ENCODE results near the gene RPTOR.

Gene RPTOR

DNA sequence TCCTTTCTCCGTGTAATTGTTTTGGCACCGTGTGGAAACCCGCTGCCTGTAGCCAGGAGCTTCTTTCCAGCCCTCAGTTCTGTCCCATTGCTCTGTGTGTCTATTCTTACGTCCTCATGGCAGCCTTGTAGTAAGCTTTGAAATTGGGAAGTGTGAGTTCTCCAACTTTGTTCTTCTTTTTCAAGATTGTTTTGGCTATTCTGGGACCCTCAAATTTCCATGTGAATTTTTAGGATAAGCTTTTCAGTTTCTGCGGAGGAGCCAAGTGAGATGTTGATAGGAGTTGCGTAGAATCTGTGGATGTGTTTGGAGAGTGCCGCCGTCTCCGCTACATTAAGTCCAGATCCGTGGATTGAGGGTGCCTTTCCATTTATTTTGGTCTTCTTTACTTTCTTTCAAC is 462.3 kb downstream of the RPTOR start:
- no peak for DNase-seq
- in situ Hi-C loops (cut with HindIII; ENCODE audit: low pct_ligation_motif_present, low pct_unique_long_range_greater_than_20kb, low sequenced_read_pairs) = loop anchor here (25.0 kb wide), 1 partner anchor 105 kb away; no protein-coding TSS in a partner anchor

DNA sequence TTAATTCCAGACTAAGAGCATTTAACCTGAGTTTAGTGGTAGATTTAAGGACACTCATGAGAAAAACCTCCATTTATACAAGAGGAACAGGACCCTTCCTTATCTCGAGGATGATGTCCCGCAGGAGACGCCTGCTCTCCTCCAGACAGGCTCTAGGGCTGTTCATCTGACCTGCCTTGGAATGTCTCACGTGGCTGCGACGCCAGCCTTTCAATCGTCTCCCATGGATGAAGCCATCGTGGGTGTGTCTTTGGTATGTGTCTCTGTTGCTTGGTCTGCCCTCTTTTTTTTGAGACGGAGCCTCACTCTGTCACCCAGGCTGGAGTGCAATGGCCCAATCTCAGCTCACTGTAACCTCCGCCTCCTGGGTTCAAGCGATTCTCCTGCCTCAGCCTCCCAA is 463.5 kb downstream of the RPTOR start:
- in situ Hi-C loops (cut with HindIII; ENCODE audit: low pct_ligation_motif_present, low pct_unique_long_range_greater_than_20kb, low sequenced_read_pairs) = loop anchor here (25.0 kb wide), 1 partner anchor 104 kb away; no protein-coding TSS in a partner anchor
- no peak for DNase-seq

DNA sequence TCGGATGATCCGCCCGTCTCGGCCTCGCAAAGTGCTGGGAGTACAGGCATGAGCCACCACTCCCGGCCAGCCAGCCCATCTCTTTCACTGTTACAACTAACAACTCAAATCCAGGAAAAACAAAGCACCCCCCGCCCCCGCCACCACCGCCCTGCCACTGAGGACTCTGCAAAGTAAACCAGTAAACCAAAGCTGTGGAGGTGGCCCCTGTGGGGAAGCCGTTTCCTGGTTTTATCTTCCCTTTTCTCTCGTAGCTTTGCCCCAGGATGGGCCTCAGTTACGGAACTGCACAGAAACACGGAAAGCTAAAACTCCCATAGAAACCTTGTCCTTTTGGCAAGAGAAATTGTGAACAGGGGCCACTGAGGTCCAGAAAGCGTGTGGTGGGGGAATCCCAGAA is 464.5 kb downstream of the RPTOR start:
- DNase-seq = no peak
- in situ Hi-C loops (cut with HindIII; ENCODE audit: low pct_ligation_motif_present, low pct_unique_long_range_greater_than_20kb, low sequenced_read_pairs) = loop anchor here (25.0 kb wide), 1 partner anchor 103 kb away; no protein-coding TSS in a partner anchor

DNA sequence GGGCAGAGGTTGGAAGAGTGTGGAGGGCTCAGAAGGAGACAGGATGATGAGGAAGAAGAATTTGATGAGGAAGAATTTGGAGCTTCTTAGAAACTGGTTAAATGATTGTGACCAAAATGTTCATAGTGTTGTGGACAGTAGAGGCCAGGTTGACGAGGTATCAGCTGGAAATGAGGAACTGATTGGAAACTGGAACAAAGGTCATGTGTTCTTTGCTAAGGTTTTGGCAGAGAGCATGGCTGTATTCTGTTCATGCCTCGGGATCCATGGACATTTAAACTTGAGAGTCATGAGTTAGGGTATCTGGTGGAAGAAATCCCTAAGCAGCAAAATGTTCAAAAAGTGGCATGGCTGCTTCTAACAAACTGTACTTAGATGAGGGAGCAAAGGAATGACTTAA is 466.3 kb downstream of the RPTOR start:
- DNase-seq = no peak
- in situ Hi-C loops (cut with HindIII; ENCODE audit: low pct_ligation_motif_present, low pct_unique_long_range_greater_than_20kb, low sequenced_read_pairs) = loop anchor here (25.0 kb wide), 1 partner anchor 101 kb away; no protein-coding TSS in a partner anchor

DNA sequence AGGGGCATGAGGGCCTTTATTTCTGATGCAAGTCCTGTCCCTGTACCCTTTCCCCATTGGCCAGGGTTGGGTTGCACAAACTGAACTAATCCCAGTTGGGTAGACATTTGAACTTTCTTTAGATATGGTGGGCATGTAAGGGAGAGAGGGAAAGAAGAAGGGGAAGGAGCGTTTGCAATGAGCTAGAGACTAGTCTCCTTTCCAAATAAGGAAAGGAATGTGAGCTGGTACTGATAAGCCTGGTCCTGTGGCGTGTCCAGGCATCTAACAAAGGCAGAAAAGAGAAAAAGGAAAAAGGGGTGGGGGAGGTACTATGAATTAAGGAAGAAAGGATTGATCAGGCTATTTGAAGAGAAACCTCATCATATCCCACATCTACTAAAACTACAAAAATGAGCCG is 467.3 kb downstream of the RPTOR start:
- DNase-seq = no peak
- in situ Hi-C loops (cut with HindIII; ENCODE audit: low pct_ligation_motif_present, low pct_unique_long_range_greater_than_20kb, low sequenced_read_pairs) = loop anchor here (25.0 kb wide), 1 partner anchor 100 kb away; no protein-coding TSS in a partner anchor

DNA sequence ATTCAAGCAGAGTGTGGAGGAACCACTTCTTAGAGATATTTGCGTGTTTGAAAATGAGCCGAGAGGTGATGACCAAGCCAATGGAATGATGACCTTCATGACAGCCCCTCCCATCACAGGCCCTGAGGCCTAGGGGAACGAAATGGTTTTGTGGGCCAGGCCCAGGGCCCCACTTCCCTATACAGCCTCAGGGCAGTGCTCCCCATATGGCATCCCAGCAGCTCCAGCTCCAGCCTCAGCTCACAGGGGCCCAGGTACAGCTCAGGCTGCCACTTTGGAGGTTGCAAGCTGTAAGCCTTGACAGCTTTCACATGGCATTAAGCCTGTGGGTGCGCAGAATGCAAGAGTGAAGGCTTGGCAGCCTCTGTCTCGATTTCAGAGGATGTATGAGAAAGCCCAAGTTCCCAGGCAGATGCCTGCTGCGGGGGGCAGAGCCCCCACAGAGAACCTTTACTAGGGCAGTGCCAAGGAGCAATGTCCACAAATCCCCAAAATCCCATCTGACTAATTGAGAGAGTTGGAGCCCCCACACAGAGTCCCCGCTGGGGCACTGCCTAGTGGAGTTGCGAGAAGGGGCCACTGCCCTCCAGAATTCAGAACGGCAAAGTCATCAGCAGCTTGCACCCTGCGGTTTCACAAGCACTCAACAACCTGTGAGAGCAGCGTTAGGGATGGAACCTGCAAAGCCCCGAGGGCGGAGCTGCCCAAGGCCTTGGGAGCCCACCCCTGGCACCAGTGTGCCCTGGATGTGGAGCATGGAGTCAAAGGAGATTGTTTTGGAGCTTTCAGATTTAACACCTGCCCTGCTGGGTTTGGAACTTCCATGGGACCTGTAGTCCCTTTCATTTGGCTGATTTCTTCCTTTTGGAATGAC is 468.2 kb downstream of the RPTOR start:
- in situ Hi-C loops (cut with HindIII; ENCODE audit: low pct_ligation_motif_present, low pct_unique_long_range_greater_than_20kb, low sequenced_read_pairs) = loop anchor here (25.0 kb wide), 1 partner anchor 99 kb away; no protein-coding TSS in a partner anchor
- DNase-seq = no peak

DNA sequence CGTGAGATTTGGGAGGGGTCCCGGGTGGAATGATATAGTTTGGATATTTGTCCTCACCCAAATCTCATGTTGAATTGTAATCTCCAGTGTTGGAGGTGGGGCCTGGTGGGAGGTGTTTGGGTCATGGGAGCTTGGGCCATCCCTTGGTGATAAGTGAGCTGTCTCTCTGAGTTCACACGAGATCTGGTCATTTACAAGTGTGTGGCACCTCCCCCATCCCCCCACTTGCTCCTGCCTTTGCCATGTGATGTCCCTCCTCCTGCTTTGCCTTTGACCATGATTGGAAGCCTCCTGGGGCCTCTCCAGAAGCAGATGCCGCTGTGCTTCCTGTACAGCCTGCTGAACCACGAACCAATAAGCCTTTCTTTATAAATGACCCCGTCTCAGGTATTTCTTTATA is 469.0 kb downstream of the RPTOR start:
- no peak for DNase-seq
- in situ Hi-C loops (cut with HindIII; ENCODE audit: low pct_ligation_motif_present, low pct_unique_long_range_greater_than_20kb, low sequenced_read_pairs) = loop anchor here (25.0 kb wide), 1 partner anchor 99 kb away; no protein-coding TSS in a partner anchor

DNA sequence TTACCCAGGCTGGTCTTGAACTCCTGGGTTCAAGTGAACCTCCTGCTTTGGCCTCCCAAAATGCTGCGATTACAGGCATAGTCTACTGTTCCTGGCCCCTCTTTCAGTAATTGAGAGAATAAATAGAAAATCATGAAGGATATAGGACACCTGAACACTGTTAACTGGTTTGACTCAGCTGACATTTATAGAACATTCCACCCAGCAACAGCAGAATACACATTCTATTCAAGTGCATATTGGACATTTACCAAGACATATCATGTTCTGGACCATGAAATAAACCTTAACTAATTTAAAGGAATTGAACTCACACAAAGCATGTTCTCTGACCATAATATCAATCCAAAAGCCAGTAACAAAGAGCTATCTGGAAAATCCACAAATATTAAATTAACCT is 470.5 kb downstream of the RPTOR start:
- DNase-seq = no peak
- in situ Hi-C loops (cut with HindIII; ENCODE audit: low pct_ligation_motif_present, low pct_unique_long_range_greater_than_20kb, low sequenced_read_pairs) = loop anchor here (25.0 kb wide), 1 partner anchor 97 kb away; no protein-coding TSS in a partner anchor

Data from ACHN (cell line).